Measurements from ENCODE around the gene LRCH2.

- TF ChIP-seq NFRKB (IDR thresholded peaks at IDR 0.05) (no peak), ZNF384 (IDR thresholded peaks at IDR 0.05) (no peak), SP1 (IDR thresholded peaks at IDR 0.05) (no peak), FOXK2 (IDR thresholded peaks at IDR 0.05) (no peak), FOXA1 (IDR thresholded peaks at IDR 0.05) (no peak), BHLHE40 (IDR thresholded peaks at IDR 0.05; ENCODE audit: borderline replicate concordance) (no peak)
- TF ChIP-seq, protein P1, sequence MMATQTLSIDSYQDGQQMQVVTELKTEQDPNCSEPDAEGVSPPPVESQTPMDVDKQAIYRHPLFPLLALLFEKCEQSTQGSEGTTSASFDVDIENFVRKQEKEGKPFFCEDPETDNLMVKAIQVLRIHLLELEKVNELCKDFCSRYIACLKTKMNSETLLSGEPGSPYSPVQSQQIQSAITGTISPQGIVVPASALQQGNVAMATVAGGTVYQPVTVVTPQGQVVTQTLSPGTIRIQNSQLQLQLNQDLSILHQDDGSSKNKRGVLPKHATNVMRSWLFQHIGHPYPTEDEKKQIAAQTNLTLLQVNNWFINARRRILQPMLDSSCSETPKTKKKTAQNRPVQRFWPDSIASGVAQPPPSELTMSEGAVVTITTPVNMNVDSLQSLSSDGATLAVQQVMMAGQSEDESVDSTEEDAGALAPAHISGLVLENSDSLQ (IDR thresholded peaks at IDR 0.05) = no peak
These were observed at the start of gene LRCH2 for GRCh38 chrX:115233497-115234455.
